ENCODE measurements around the gene MUL1. TPM values are rescaled to one million over a fixed set of nuclear protein-coding genes. Genes with fewer than 3 reads are reported as not detected.

Gene MUL1
- polyA plus RNA-seq, 1 donor from 2014 or later = 37.1 TPM

- no peak overlapping the region for H3K27ac Mint-ChIP-seq
- H3K4me3 Mint-ChIP-seq = no peak overlapping the region
- H3K4me1 Mint-ChIP-seq = peaks cover 0 to 2% (median 0%) of the 10 kb centered on the region in 3 donors
- H3K9me3 Mint-ChIP-seq = peaks cover 0 to 2% (median 0%) of the 10 kb centered on the region in 3 donors
- peaks cover 39% of the 10 kb centered on the region for H3K27me3 Mint-ChIP-seq
- no peaks in the 10 kb centered on the region for H3K36me3 Mint-ChIP-seq
Observed at GRCh38 chr1:20472860-20473711, 34.9 kb downstream of the MUL1 start.

GRCh38 chr1:20472121-20472520 is 35.8 kb downstream of the MUL1 start:
- Mint-ChIP-seq H3K27ac (no peak overlapping the region), H3K4me1 (peaks cover 0 to 2% (median 1%) of the 10 kb centered on the region in 3 donors), H3K4me3 (no peak overlapping the region)

GRCh38 chr1:20470194-20470593 is 37.8 kb downstream of the MUL1 start:
- Mint-ChIP-seq H3K4me3 (no peak overlapping the region), H3K9me3 (no peaks in the 10 kb centered on the region), H3K4me1 (peaks cover 0 to 2% (median 1%) of the 10 kb centered on the region in 3 donors), H3K27me3 (peaks cover 40% of the 10 kb centered on the region), H3K36me3 (no peaks in the 10 kb centered on the region), H3K27ac (no peak overlapping the region)

More at GRCh38 chr1:20472121-20472520, 35.8 kb downstream of the MUL1 start:
- H3K27me3 Mint-ChIP-seq = peaks cover 45% of the 10 kb centered on the region
- H3K36me3 Mint-ChIP-seq = no peaks in the 10 kb centered on the region
- H3K9me3 Mint-ChIP-seq = peaks cover 0 to 2% (median 0%) of the 10 kb centered on the region in 3 donors

- Mint-ChIP-seq H3K4me3 (no peak overlapping the region), H3K9me3 (no peaks in the 10 kb centered on the region), H3K27me3 (peaks cover 35% of the 10 kb centered on the region), H3K27ac (no peak overlapping the region), H3K36me3 (no peaks in the 10 kb centered on the region), H3K4me1 (peaks cover 0 to 2% (median 1%) of the 10 kb centered on the region in 3 donors)
Observed at GRCh38 chr1:20469406-20470076, 38.4 kb downstream of the MUL1 start.

GRCh38 chr1:20466273-20466672 is 41.7 kb downstream of the MUL1 start:
- Mint-ChIP-seq H3K36me3 (no peaks in the 10 kb centered on the region), H3K9me3 (no peaks in the 10 kb centered on the region), H3K27me3 (peaks cover 20% of the 10 kb centered on the region), H3K4me1 (peaks cover 0 to 1% (median 0%) of the 10 kb centered on the region in 3 donors), H3K27ac (no peak overlapping the region), H3K4me3 (peak overlapping the region in 1 of 4 donors; percentile 30)

GRCh38 chr1:20465187-20465586 is 42.8 kb downstream of the MUL1 start:
- Mint-ChIP-seq H3K4me1 (peaks cover 0 to 1% (median 0%) of the 10 kb centered on the region in 3 donors), H3K27me3 (peaks cover 24% of the 10 kb centered on the region), H3K4me3 (no peak overlapping the region), H3K27ac (peak overlapping the region in 1 of 3 donors; percentile 52), H3K36me3 (no peaks in the 10 kb centered on the region), H3K9me3 (no peaks in the 10 kb centered on the region)

- H3K27ac Mint-ChIP-seq = no peak overlapping the region
- peaks cover 27% of the 10 kb centered on the region for H3K27me3 Mint-ChIP-seq
- peaks cover 0 to 1% (median 0%) of the 10 kb centered on the region in 3 donors for H3K4me1 Mint-ChIP-seq
- no peaks in the 10 kb centered on the region for H3K9me3 Mint-ChIP-seq
- H3K36me3 Mint-ChIP-seq = no peaks in the 10 kb centered on the region
- no peak overlapping the region for H3K4me3 Mint-ChIP-seq
Observed at GRCh38 chr1:20463502-20463901, 44.4 kb downstream of the MUL1 start.

- H3K36me3 Mint-ChIP-seq = no peaks in the 10 kb centered on the region
- no peaks in the 10 kb centered on the region for H3K4me1 Mint-ChIP-seq
- peaks cover 22% of the 10 kb centered on the region for H3K27me3 Mint-ChIP-seq
- no peaks in the 10 kb centered on the region for H3K9me3 Mint-ChIP-seq
- no peak overlapping the region for H3K27ac Mint-ChIP-seq
- H3K4me3 Mint-ChIP-seq = no peak overlapping the region
Observed at GRCh38 chr1:20462397-20462796, 45.6 kb downstream of the MUL1 start.

- H3K4me1 Mint-ChIP-seq = no peaks in the 10 kb centered on the region
- no peak overlapping the region for H3K27ac Mint-ChIP-seq
- H3K36me3 Mint-ChIP-seq = no peaks in the 10 kb centered on the region
- H3K4me3 Mint-ChIP-seq = no peak overlapping the region
- no peaks in the 10 kb centered on the region for H3K9me3 Mint-ChIP-seq
- peaks cover 15% of the 10 kb centered on the region for H3K27me3 Mint-ChIP-seq
Observed at GRCh38 chr1:20458717-20459116, 49.2 kb downstream of the MUL1 start.

GRCh38 chr1:20454004-20454403 is 53.9 kb downstream of the MUL1 start:
- H3K36me3 Mint-ChIP-seq = no peaks in the 10 kb centered on the region
- H3K27ac Mint-ChIP-seq = no peak overlapping the region
- H3K9me3 Mint-ChIP-seq = no peaks in the 10 kb centered on the region
- no peak overlapping the region for H3K4me3 Mint-ChIP-seq
- H3K4me1 Mint-ChIP-seq = no peaks in the 10 kb centered on the region
- H3K27me3 Mint-ChIP-seq = peaks cover 16% of the 10 kb centered on the region

- Mint-ChIP-seq H3K4me3 (no peak overlapping the region), H3K27ac (no peak overlapping the region), H3K4me1 (peaks cover 0 to 2% (median 0%) of the 10 kb centered on the region in 3 donors), H3K9me3 (no peaks in the 10 kb centered on the region), H3K27me3 (peaks cover 17% of the 10 kb centered on the region), H3K36me3 (no peaks in the 10 kb centered on the region)
Observed at GRCh38 chr1:20449735-20450311, 58.1 kb downstream of the MUL1 start.

Other genes with a start within 250 kb of the MUL1 start
- gene VWA5B1, start 217.3 kb downstream of the MUL1 start, polyA plus RNA-seq = not detected
- gene CAMK2N1, start 21.9 kb downstream of the MUL1 start, polyA plus RNA-seq = 1.6 TPM
- not detected for gene FAM43B, start 44.4 kb upstream of the MUL1 start, polyA plus RNA-seq
- 0.73 TPM for gene CDA, start 80.9 kb upstream of the MUL1 start, polyA plus RNA-seq
- gene PINK1, start 125.3 kb upstream of the MUL1 start, polyA plus RNA-seq = 9.6 TPM
- 209 TPM for gene DDOST, start 153.2 kb upstream of the MUL1 start, polyA plus RNA-seq
- not detected for gene KIF17, start 209.9 kb upstream of the MUL1 start, polyA plus RNA-seq
- not detected for gene SH2D5, start 224.6 kb upstream of the MUL1 start, polyA plus RNA-seq

Data from IgD-negative memory B cell (primary cell).